ENCODE data around the gene DNAH8.
A peak's percentile ranks its signal among the peaks of the same experiment; 100 is the strongest.

DNAH8 gene

DNA sequence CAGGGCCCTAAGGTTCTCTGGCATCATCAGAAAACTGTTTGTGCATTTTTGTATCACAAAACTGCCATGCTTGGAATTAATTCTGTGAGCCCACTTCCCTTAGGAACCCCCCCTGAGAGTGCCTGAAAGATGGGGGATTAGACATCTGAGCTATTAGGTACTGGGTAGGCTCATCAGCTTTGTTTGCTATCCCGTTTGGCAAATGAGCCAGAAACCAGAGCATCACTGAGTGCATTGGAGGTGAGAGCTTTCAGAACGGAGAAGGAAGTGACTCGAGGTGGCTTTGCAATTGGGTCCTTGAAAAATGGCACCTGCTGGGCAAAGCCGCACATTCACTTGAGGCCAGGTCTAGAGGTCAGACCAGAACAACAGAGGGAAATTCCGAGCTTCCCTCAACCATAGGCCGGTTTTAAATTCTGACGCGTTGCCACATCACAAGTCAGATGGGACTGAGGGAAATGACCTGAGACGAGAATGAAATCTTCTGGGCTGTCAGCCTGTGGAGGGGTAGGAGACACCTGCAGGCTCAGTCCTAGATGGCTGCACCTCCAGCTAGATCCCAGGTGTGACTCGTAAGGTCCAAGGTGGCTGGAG, 325.1 kb downstream of the DNAH8 start:
- no peaks in the 10 kb centered on the region for H3K36me3 ChIP-seq (ENCODE audit: control insufficient read depth, low read depth, low read length)
- H3K4me3 ChIP-seq (ENCODE audit: low read length): no peak overlapping the region
- H3K27me3 ChIP-seq (ENCODE audit: control insufficient read depth, insufficient read depth, low read length): peaks cover 9% of the 10 kb centered on the region
- no peak overlapping the region for H3K27ac ChIP-seq (ENCODE audit: low read length)
- no peaks in the 10 kb centered on the region for H3K4me1 ChIP-seq (ENCODE audit: control insufficient read depth, low read depth, low read length)
- no peaks in the 10 kb centered on the region for H3K9me3 ChIP-seq (ENCODE audit: control insufficient read depth, low read depth, low read length)
- H3K9ac ChIP-seq (ENCODE audit: low read length): no peak overlapping the region

DNA sequence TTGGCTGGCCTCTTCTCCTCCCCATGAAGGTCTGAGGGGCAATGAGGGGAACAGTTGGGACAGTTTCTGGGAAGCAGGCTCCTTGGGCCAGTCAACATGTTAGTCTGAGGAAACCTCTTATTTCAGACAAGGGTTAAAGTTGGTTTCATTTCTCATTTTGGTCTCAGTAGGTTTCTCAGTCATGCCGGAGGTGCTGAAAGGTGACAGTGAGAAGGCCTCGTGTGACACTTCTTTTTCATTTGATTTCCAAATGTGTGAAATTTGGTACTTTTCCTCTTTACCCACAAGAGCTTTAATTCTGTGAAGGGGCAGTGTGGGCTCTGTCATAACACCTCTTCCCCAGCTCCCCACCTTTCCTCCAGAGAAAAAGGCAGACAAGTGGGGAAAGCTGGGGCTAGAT, 326.0 kb downstream of the DNAH8 start:
- Histone ChIP-seq H3K27me3 (ENCODE audit: control insufficient read depth, insufficient read depth, low read length) (peaks cover 9% of the 10 kb centered on the region), H3K27ac (ENCODE audit: low read length) (no peak overlapping the region), H3K36me3 (ENCODE audit: control insufficient read depth, low read depth, low read length) (no peaks in the 10 kb centered on the region), H3K9me3 (ENCODE audit: control insufficient read depth, low read depth, low read length) (no peaks in the 10 kb centered on the region), H3K4me1 (ENCODE audit: control insufficient read depth, low read depth, low read length) (no peaks in the 10 kb centered on the region), H3K9ac (ENCODE audit: low read length) (no peak overlapping the region), H3K4me3 (ENCODE audit: low read length) (no peak overlapping the region)

DNA sequence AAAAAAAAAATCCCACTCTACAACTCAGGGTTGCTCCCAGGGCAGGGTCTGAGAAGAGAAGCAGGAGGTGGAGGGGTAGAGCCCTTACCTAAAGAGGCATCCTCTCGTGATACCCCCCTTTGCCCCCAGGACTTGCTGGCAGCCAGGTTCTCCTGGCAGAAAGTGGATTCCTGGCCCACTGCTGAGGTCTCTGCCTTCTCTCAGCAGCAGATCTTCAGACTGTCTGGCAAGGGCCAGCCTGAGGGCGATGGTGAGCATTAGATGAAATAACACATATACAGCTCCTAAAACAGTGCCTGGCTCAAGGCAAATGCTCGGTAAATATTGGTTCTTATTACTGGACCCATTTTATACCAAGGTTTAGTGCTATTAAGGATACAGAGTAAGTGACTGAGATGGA, 328.7 kb downstream of the DNAH8 start:
- no peaks in the 10 kb centered on the region for H3K36me3 ChIP-seq (ENCODE audit: control insufficient read depth, low read depth, low read length)
- peaks cover 21% of the 10 kb centered on the region for H3K27me3 ChIP-seq (ENCODE audit: control insufficient read depth, insufficient read depth, low read length)
- H3K9me3 ChIP-seq (ENCODE audit: control insufficient read depth, low read depth, low read length): no peaks in the 10 kb centered on the region
- no peak overlapping the region for H3K27ac ChIP-seq (ENCODE audit: low read length)
- H3K4me1 ChIP-seq (ENCODE audit: control insufficient read depth, low read depth, low read length): peaks cover 4% of the 10 kb centered on the region
- no peak overlapping the region for H3K9ac ChIP-seq (ENCODE audit: low read length)
- H3K4me3 ChIP-seq (ENCODE audit: low read length): no peak overlapping the region

DNA sequence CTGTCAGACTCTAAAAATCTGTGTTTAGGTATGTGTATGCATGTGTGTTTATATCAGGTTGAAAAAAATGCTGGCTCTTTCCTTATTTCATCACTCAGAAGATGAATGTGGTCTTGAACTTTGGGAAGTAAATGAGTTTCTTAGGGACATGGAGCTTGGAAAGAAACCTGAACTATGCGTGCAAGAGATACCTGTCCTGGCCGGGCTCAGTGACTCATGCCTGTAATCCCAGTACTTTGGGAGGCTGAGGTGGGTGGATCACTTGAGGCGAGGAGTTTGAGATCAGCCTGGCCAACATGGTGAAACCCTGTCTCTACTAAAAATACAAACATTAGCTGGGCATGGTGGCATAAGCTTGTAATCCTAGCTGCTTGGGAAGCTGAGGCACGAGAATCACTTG, 329.1 kb downstream of the DNAH8 start:
- no peak overlapping the region for H3K9ac ChIP-seq (ENCODE audit: low read length)
- no peak overlapping the region for H3K27ac ChIP-seq (ENCODE audit: low read length)
- no peaks in the 10 kb centered on the region for H3K9me3 ChIP-seq (ENCODE audit: control insufficient read depth, low read depth, low read length)
- H3K27me3 ChIP-seq (ENCODE audit: control insufficient read depth, insufficient read depth, low read length): peaks cover 25% of the 10 kb centered on the region
- no peak overlapping the region for H3K4me3 ChIP-seq (ENCODE audit: low read length)
- peaks cover 4% of the 10 kb centered on the region for H3K4me1 ChIP-seq (ENCODE audit: control insufficient read depth, low read depth, low read length)
- no peaks in the 10 kb centered on the region for H3K36me3 ChIP-seq (ENCODE audit: control insufficient read depth, low read depth, low read length)

DNA sequence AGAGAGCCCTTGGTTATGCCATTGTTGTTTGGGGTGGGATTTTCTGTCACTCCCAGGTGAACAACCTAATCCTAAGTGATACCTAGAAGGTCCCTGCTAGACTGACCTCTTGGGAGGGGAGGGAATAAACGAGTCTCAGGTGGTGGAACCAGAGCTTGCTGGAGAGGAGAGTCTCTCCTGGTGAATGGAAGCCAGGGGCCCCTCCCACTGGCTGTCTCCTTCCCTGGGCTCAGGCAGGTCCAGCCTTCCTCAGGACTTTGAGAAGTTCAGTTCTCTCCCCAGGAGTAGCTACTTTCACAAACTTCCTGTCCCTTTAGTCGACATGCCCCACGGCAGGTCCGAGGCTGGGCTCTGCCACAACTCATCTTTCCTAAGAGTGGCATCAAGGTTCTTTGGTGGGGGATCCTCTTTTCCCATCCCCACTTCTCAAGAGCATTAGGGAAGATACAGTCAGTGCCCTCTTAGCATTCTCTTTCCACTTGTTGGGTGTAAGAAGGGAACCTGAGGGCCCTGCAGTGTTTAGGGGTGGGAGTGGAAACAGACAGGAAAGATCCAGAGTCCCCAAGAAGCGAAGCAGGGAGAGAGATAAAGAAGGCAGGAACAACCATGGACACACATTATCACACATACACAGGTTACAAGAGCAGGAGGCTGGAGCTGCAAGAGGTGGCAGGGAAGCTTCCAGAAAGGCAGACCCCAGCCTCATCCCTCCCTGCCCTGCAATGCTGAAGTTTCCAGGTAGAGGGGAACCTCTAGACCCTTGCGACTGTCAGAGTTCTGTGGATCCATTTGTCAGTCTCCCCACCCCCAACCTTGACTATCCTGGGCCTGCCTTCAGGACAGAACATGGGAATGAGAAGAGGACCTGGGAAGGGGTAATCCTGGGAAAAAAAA, 332.6 kb downstream of the DNAH8 start:
- H3K36me3 ChIP-seq (ENCODE audit: control insufficient read depth, low read depth, low read length): no peaks in the 10 kb centered on the region
- H3K4me3 ChIP-seq (ENCODE audit: low read length): peak overlapping the region; percentile 70
- H3K27me3 ChIP-seq (ENCODE audit: control insufficient read depth, insufficient read depth, low read length): peaks cover 41% of the 10 kb centered on the region
- H3K4me1 ChIP-seq (ENCODE audit: control insufficient read depth, low read depth, low read length): peaks cover 4% of the 10 kb centered on the region
- H3K27ac ChIP-seq (ENCODE audit: low read length): no peak overlapping the region
- H3K9ac ChIP-seq (ENCODE audit: low read length): no peak overlapping the region
- H3K9me3 ChIP-seq (ENCODE audit: control insufficient read depth, low read depth, low read length): no peaks in the 10 kb centered on the region

DNA sequence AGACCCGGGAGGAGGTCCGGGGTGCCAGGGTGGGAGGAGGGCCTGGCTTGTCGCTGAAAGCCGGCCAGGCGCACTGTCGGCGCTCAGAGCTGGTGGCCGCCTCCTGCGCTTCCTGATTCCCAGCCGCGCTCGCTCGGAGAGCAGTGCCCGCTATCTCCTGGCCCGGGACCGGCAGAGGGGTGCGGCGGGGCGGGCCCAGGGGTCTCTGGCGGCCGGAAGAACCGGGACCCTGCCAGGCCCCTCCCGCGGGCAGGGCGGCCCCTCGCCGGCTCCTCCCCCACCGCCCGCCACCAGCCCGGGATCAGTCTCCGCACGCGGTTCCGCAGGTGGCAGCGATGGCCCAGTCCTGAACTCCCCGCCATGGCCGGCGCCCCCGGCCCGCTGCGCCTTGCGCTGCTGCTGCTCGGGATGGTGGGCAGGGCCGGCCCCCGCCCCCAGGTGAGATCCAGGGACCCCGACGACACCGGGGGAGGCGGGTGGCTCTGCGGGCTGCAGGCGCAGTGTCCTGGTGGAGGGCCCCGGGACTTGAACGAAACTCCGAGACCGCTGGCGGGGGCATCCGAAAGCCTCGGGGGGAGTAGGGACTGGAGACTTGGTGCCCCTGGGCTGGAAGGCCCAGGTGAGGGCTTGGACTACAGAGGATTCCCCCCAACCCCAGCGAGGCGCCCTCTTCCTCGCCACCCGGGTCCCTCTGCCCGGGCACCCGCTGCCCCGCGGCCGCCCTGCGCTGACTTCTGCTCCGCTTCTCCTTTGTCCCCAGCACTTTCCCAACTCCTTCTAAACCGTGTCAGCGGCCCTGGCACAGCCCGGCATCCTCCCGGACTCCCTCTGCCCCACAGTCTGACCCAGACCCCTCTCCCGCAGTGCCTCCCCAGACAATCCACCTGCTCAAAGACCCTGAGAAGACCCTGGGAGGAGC, 333.6 kb downstream of the DNAH8 start, which contains the start of gene GLP1R:
Gene GLP1R, plus strand, starts transcription at position 301 of the 919 bp plus-strand sequence. Its CDS starts 60 bp downstream, at position 361.
- Histone ChIP-seq H3K9ac (ENCODE audit: low read length) (peak within 1 kb of the TSS; percentile 60), H3K4me1 (ENCODE audit: control insufficient read depth, low read depth, low read length) (peaks cover 7% of the 10 kb centered on the region), H3K27me3 (ENCODE audit: control insufficient read depth, insufficient read depth, low read length) (peaks cover 41% of the 10 kb centered on the region), H3K4me3 (ENCODE audit: low read length) (peak within 1 kb of the TSS; percentile 70), H3K27ac (ENCODE audit: low read length) (no peak within 1 kb of the TSS), H3K9me3 (ENCODE audit: control insufficient read depth, low read depth, low read length) (no peaks in the 10 kb centered on the region), H3K36me3 (ENCODE audit: control insufficient read depth, low read depth, low read length) (no peaks in the 10 kb centered on the region)

DNA sequence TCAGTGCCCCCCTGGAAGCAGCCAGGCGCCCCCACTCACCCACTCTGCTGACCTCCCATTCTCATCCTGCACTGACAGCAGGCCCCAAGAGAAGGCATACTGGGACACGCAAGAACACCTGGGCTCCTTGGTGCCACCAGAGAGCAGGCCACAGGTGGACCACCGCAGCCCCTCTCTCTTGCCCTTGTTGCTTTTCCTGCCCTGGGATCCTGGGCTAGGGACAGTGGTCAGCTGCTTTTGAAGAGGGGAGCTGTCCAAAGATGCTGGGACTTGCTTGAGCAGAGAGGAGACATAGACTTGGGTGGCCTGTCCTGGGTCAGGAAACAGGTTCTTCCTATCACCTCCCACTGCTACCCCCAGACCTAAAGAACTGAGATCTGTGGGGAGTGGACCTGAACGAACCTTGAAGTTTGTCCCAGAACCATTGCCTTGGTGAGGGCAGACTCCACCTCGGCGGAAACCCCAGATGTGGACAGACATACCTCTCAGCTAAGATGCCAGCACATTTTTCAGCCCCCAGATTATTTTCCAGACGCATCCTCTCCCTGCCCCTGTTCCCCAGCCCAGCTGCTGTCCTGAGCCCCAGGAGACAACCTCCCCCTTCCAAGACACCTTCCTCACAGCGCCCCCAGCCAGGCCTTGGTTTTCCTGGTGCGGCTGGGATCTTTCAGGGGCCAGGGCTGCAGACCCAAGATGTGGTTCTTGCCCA, 334.6 kb downstream of the DNAH8 start:
- H3K27me3 ChIP-seq (ENCODE audit: control insufficient read depth, insufficient read depth, low read length): peaks cover 41% of the 10 kb centered on the region
- no peak overlapping the region for H3K27ac ChIP-seq (ENCODE audit: low read length)
- no peaks in the 10 kb centered on the region for H3K36me3 ChIP-seq (ENCODE audit: control insufficient read depth, low read depth, low read length)
- no peak overlapping the region for H3K9ac ChIP-seq (ENCODE audit: low read length)
- H3K4me3 ChIP-seq (ENCODE audit: low read length): peak overlapping the region; percentile 70
- H3K4me1 ChIP-seq (ENCODE audit: control insufficient read depth, low read depth, low read length): peaks cover 11% of the 10 kb centered on the region
- H3K9me3 ChIP-seq (ENCODE audit: control insufficient read depth, low read depth, low read length): no peaks in the 10 kb centered on the region

DNA sequence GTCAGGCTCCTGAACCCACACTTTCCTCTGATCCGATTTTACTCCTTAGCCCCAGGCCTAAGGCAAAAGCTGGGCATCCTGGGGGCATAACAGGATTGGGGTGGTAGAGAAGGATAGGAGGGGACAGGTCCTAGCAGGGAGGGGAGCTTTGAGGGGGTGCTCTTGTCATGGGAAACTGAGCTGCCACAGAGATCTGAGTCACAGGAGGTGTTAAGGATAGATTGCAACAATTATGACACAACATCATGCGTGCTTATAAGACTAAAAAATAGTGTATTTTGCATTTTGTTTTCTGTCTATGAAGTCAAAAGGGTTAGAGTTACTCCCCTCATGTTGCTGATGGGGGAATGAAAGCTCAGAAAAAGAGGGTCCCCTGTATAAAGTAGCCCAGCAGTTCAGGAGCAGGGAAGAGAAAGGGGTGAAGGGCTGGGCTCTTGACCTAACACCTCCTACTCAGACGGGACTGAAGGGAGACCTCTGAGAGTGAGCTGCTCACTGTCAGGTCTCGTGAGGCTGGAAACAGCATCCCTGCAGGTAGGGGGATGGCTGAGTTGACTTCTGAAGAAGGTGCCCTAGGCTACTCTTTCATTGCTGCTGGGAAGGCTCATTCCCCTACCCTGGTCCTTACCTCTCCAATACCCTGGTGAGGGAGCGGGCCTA, 335.5 kb downstream of the DNAH8 start:
- no peaks in the 10 kb centered on the region for H3K36me3 ChIP-seq (ENCODE audit: control insufficient read depth, low read depth, low read length)
- H3K4me3 ChIP-seq (ENCODE audit: low read length): no peak overlapping the region
- no peak overlapping the region for H3K27ac ChIP-seq (ENCODE audit: low read length)
- peaks cover 41% of the 10 kb centered on the region for H3K27me3 ChIP-seq (ENCODE audit: control insufficient read depth, insufficient read depth, low read length)
- peaks cover 11% of the 10 kb centered on the region for H3K4me1 ChIP-seq (ENCODE audit: control insufficient read depth, low read depth, low read length)
- no peaks in the 10 kb centered on the region for H3K9me3 ChIP-seq (ENCODE audit: control insufficient read depth, low read depth, low read length)
- H3K9ac ChIP-seq (ENCODE audit: low read length): no peak overlapping the region

DNA sequence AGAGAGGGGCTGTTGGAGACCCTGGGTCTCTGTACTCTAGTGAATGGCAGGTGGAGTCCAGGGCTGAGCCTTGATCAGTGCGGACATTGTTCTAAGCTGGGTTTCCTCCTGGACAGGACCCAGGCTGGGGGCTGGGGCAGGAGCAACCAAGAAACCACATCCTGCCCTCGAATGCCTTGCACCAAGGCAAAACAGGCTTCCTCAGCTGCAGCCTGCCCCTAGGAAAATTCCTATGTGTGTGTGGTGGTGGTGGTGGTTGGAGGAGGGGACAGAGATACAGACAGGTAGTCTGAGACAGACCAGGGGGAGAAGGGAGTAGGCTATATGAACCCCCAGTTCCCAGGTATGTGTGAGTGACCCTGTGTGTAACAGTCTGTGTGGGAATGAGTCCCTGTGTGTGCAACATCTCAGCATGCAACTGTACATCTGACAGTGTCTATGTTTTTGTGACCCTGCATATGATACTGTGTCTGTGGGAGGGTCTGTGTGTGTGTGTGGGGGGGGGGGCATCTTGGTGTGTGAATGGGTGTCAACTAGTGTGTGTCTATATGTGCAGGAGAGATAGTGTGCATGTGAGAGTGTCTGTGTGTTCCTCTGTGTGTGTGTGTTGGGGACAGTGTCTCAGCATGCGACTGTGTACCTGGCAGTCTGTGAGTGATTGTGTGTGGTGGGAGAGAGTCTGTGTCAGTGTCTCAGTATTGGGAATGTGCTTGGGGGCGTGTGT, 336.4 kb downstream of the DNAH8 start:
- H3K4me3 ChIP-seq (ENCODE audit: low read length): no peak overlapping the region
- no peak overlapping the region for H3K9ac ChIP-seq (ENCODE audit: low read length)
- H3K9me3 ChIP-seq (ENCODE audit: control insufficient read depth, low read depth, low read length): no peaks in the 10 kb centered on the region
- peaks cover 11% of the 10 kb centered on the region for H3K4me1 ChIP-seq (ENCODE audit: control insufficient read depth, low read depth, low read length)
- H3K27ac ChIP-seq (ENCODE audit: low read length): no peak overlapping the region
- H3K27me3 ChIP-seq (ENCODE audit: control insufficient read depth, insufficient read depth, low read length): peaks cover 40% of the 10 kb centered on the region
- H3K36me3 ChIP-seq (ENCODE audit: control insufficient read depth, low read depth, low read length): no peaks in the 10 kb centered on the region

DNA sequence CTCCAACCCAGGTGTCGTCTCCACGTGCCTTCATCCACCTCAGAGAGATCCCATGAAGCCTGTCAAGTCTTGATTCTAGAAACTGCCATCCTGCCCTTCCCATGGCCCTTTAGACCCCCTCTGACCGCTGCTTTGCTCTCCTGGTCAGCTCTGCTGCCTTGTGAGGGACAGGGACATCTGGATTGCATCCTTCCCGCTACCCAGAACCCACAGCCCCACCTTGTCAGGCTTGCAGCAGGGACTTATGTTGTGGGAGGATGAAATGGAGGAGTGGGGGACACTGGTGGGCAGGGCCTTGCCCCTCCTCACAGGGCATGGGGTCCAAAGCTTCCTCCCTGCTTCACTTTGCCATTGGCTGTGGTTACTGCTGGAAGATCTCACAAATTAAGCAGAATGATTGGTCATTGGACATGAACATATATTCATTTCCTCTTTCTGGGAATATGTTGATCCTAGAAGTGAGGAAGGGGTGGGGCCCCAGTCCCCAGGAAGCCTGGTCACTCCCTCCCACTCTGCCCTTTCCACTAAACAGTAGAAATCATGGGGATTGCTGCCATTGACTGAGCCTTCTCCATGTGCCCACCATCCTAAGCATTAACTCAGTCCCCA, 338.0 kb downstream of the DNAH8 start:
- Histone ChIP-seq H3K9ac (ENCODE audit: low read length) (no peak overlapping the region), H3K9me3 (ENCODE audit: control insufficient read depth, low read depth, low read length) (no peaks in the 10 kb centered on the region), H3K27ac (ENCODE audit: low read length) (no peak overlapping the region), H3K4me1 (ENCODE audit: control insufficient read depth, low read depth, low read length) (peaks cover 8% of the 10 kb centered on the region), H3K27me3 (ENCODE audit: control insufficient read depth, insufficient read depth, low read length) (peaks cover 25% of the 10 kb centered on the region), H3K4me3 (ENCODE audit: low read length) (no peak overlapping the region), H3K36me3 (ENCODE audit: control insufficient read depth, low read depth, low read length) (no peaks in the 10 kb centered on the region)
